Measurements from ENCODE around the gene GINS2. TPM values are rescaled to one million over a fixed set of nuclear protein-coding genes. Genes with fewer than 3 reads are reported as not detected.

GINS2 gene
- total and polyA plus RNA-seq, 4 experiments from 2014 or later, result 0.55 to 1.4 (median 1.2) TPM

- intact Hi-C loops (cut with micrococcal nuclease), result no loop called here
- Histone ChIP-seq H3K4me3 (ENCODE audit: low read length in 2 of 2) (no peak overlapping the region), H3K27me3 (ENCODE audit: insufficient read depth, low read length) (no peaks in the 10 kb centered on the region), H3K36me3 (ENCODE audit: insufficient read depth, low read length) (no peaks in the 10 kb centered on the region), H3K4me1 (ENCODE audit: insufficient read depth, low read length) (no peaks in the 10 kb centered on the region), H3K27ac (ENCODE audit: low read depth, low read length) (no peak overlapping the region), H3K9me3 (ENCODE audit: control insufficient read depth in 1 of 2, low read length in 2 of 2) (no peaks in the 10 kb centered on the region)
- Mint-ChIP-seq H3K36me3 (peaks cover 3 to 9% of the 10 kb centered on the region in 2 donors), H3K4me3 (no peak overlapping the region), H3K27ac (no peak overlapping the region), H3K9me3 (no peaks in the 10 kb centered on the region), H3K4me1 (peaks cover 0 to 13% (median 5%) of the 10 kb centered on the region in 4 donors), H3K27me3 (peaks cover 1 to 2% of the 10 kb centered on the region in 2 donors)
- ChIA-PET CTCF (ENCODE audit: partially characterized antibody) (interaction anchor here (0.7 to 1.7 kb wide), 3 partner anchors 11 to 75 kb away, joined by 3 to 4 read pairs (median 3); no protein-coding TSS in a partner anchor), POLR2A (ENCODE audit: partially characterized antibody) (interaction anchor here (0.7 kb wide), 1 partner anchor 25 kb away, joined by 3 read pairs; no protein-coding TSS in a partner anchor)
- DNase-seq, result no peak
Observed at GRCh38 chr16:85722128-85722893, 33.6 kb upstream of the GINS2 start.

- intact Hi-C loops (cut with micrococcal nuclease), result no loop called here
- DNase-seq, result peak in 1 of 5 donors; percentile 8
- no peak overlapping the region for H3K4me3 Mint-ChIP-seq
- Histone ChIP-seq H3K9me3 (ENCODE audit: control insufficient read depth in 1 of 2, low read length in 2 of 2) (no peaks in the 10 kb centered on the region), H3K4me1 (ENCODE audit: insufficient read depth, low read length) (peaks cover 5% of the 10 kb centered on the region), H3K27me3 (ENCODE audit: insufficient read depth, low read length) (no peaks in the 10 kb centered on the region), H3K4me3 (ENCODE audit: low read length in 2 of 2) (no peak overlapping the region), H3K36me3 (ENCODE audit: insufficient read depth, low read length) (no peaks in the 10 kb centered on the region), H3K27ac (ENCODE audit: low read depth, low read length) (no peak overlapping the region)
- H3K36me3 Mint-ChIP-seq, result no peaks in the 10 kb centered on the region
- ChIA-PET CTCF (ENCODE audit: partially characterized antibody) (interaction anchor here (1.0 kb wide), 1 partner anchor 30 kb away, joined by 3 read pairs; no protein-coding TSS in a partner anchor), POLR2A (ENCODE audit: partially characterized antibody) (no interaction called here)
- H3K27ac Mint-ChIP-seq, result no peak overlapping the region
- no peaks in the 10 kb centered on the region for H3K9me3 Mint-ChIP-seq
- peaks cover 2 to 14% (median 8%) of the 10 kb centered on the region in 4 donors for H3K4me1 Mint-ChIP-seq
- H3K27me3 Mint-ChIP-seq, result peaks cover 2 to 5% of the 10 kb centered on the region in 2 donors
Observed at GRCh38 chr16:85720302-85720637, 31.5 kb upstream of the GINS2 start.

- Mint-ChIP-seq H3K27me3 (peaks cover 2 to 5% of the 10 kb centered on the region in 2 donors), H3K4me3 (no peak overlapping the region), H3K4me1 (peaks cover 2 to 15% (median 8%) of the 10 kb centered on the region in 4 donors), H3K36me3 (no peaks in the 10 kb centered on the region), H3K27ac (no peak overlapping the region), H3K9me3 (no peaks in the 10 kb centered on the region)
- Histone ChIP-seq H3K4me1 (ENCODE audit: insufficient read depth, low read length) (peaks cover 6% of the 10 kb centered on the region), H3K9me3 (ENCODE audit: control insufficient read depth in 1 of 2, low read length in 2 of 2) (no peaks in the 10 kb centered on the region), H3K4me3 (ENCODE audit: low read length in 2 of 2) (no peak overlapping the region), H3K36me3 (ENCODE audit: insufficient read depth, low read length) (no peaks in the 10 kb centered on the region), H3K27me3 (ENCODE audit: insufficient read depth, low read length) (no peaks in the 10 kb centered on the region), H3K27ac (ENCODE audit: low read depth, low read length) (no peak overlapping the region)
- intact Hi-C loops (cut with micrococcal nuclease), result loop anchor here (2.0 kb wide), 1 partner anchor 349 kb away; no protein-coding TSS in a partner anchor
- ChIA-PET CTCF (ENCODE audit: partially characterized antibody) (interaction anchor here (1.0 to 1.9 kb wide), 4 partner anchors 14 to 34 kb away, joined by 3 to 6 read pairs (median 3); no protein-coding TSS in a partner anchor), POLR2A (ENCODE audit: partially characterized antibody) (no interaction called here)
- DNase-seq, result peak in 1 of 5 donors; percentile 1
Observed at GRCh38 chr16:85719605-85720301, 31.0 kb upstream of the GINS2 start.

GRCh38 chr16:85718682-85719081, 29.9 kb upstream of the GINS2 start:
- Histone ChIP-seq H3K4me1 (ENCODE audit: insufficient read depth, low read length) (peaks cover 6% of the 10 kb centered on the region), H3K9me3 (ENCODE audit: control insufficient read depth in 1 of 2, low read length in 2 of 2) (no peaks in the 10 kb centered on the region), H3K27ac (ENCODE audit: low read depth, low read length) (no peak overlapping the region), H3K4me3 (ENCODE audit: low read length in 2 of 2) (no peak overlapping the region), H3K36me3 (ENCODE audit: insufficient read depth, low read length) (no peaks in the 10 kb centered on the region), H3K27me3 (ENCODE audit: insufficient read depth, low read length) (no peaks in the 10 kb centered on the region)
- no peaks in the 10 kb centered on the region for H3K9me3 Mint-ChIP-seq
- H3K36me3 Mint-ChIP-seq, result no peaks in the 10 kb centered on the region
- ChIA-PET POLR2A (ENCODE audit: partially characterized antibody) (no interaction called here), CTCF (ENCODE audit: partially characterized antibody) (interaction anchor here (0.9 to 1.9 kb wide), 5 partner anchors 13 to 60 kb away, joined by 3 to 6 read pairs (median 3); no protein-coding TSS in a partner anchor)
- no peak overlapping the region for H3K27ac Mint-ChIP-seq
- intact Hi-C loops (cut with micrococcal nuclease), result loop anchor here (1.0 to 2.0 kb wide), 2 partner anchors 43 to 348 kb away; no protein-coding TSS in a partner anchor
- H3K4me1 Mint-ChIP-seq, result peaks cover 2 to 15% (median 8%) of the 10 kb centered on the region in 4 donors
- no peak overlapping the region for H3K4me3 Mint-ChIP-seq
- H3K27me3 Mint-ChIP-seq, result peaks cover 2 to 5% of the 10 kb centered on the region in 2 donors
- DNase-seq, result no peak

- Histone ChIP-seq H3K36me3 (ENCODE audit: insufficient read depth, low read length) (no peaks in the 10 kb centered on the region), H3K4me1 (ENCODE audit: insufficient read depth, low read length) (peaks cover 6% of the 10 kb centered on the region), H3K27me3 (ENCODE audit: insufficient read depth, low read length) (no peaks in the 10 kb centered on the region), H3K4me3 (ENCODE audit: low read length in 2 of 2) (no peak overlapping the region), H3K27ac (ENCODE audit: low read depth, low read length) (no peak overlapping the region), H3K9me3 (ENCODE audit: control insufficient read depth in 1 of 2, low read length in 2 of 2) (no peaks in the 10 kb centered on the region)
- POLR2A ChIA-PET (ENCODE audit: partially characterized antibody), result interaction anchor here (1.1 kb wide), 1 partner anchor 17 kb away, joined by 3 read pairs; no protein-coding TSS in a partner anchor
- H3K9me3 Mint-ChIP-seq, result peaks cover 0 to under 1% (median 0%) of the 10 kb centered on the region in 8 donors
- H3K4me1 Mint-ChIP-seq, result peaks cover 2 to 15% (median 8%) of the 10 kb centered on the region in 4 donors
- no peak for DNase-seq
- H3K27ac Mint-ChIP-seq, result no peak overlapping the region
- H3K4me3 Mint-ChIP-seq, result no peak overlapping the region
- intact Hi-C loops (cut with micrococcal nuclease), result loop anchor here (1.0 to 2.0 kb wide), 2 partner anchors 43 to 347 kb away; no protein-coding TSS in a partner anchor
- peaks cover 2 to 5% of the 10 kb centered on the region in 2 donors for H3K27me3 Mint-ChIP-seq
- CTCF ChIA-PET (ENCODE audit: partially characterized antibody), result interaction anchor here (0.9 to 2.8 kb wide), 5 partner anchors 14 to 59 kb away, joined by 3 to 22 read pairs (median 5); no protein-coding TSS in a partner anchor
- no peaks in the 10 kb centered on the region for H3K36me3 Mint-ChIP-seq
Observed at GRCh38 chr16:85718153-85718477, 29.4 kb upstream of the GINS2 start.

- H3K4me1 Mint-ChIP-seq, result peaks cover 2 to 15% (median 8%) of the 10 kb centered on the region in 4 donors
- no peak overlapping the region for H3K4me3 ChIP-seq (ENCODE audit: low read length in 2 of 2)
- no peak overlapping the region for H3K27ac ChIP-seq (ENCODE audit: low read depth, low read length)
- intact Hi-C loops (cut with micrococcal nuclease), result loop anchor here (1.0 to 2.0 kb wide), 4 partner anchors 42 to 347 kb away; no protein-coding TSS in a partner anchor
- no peaks in the 10 kb centered on the region for H3K27me3 ChIP-seq (ENCODE audit: insufficient read depth, low read length)
- H3K27me3 Mint-ChIP-seq, result peaks cover 2 to 5% of the 10 kb centered on the region in 2 donors
- H3K9me3 ChIP-seq (ENCODE audit: control insufficient read depth in 1 of 2, low read length in 2 of 2), result no peaks in the 10 kb centered on the region
- peak; percentile 41 to 51 (median 47) for DNase-seq
- no peaks in the 10 kb centered on the region for H3K36me3 ChIP-seq (ENCODE audit: insufficient read depth, low read length)
- peaks cover 0 to 5% of the 10 kb centered on the region in 2 donors for H3K36me3 Mint-ChIP-seq
- H3K4me1 ChIP-seq (ENCODE audit: insufficient read depth, low read length), result peaks cover 6% of the 10 kb centered on the region
- CTCF ChIA-PET (ENCODE audit: partially characterized antibody), result interaction anchor here (1.0 to 2.8 kb wide), 10 partner anchors 14 to 101 kb away, joined by 3 to 22 read pairs (median 3); no protein-coding TSS in a partner anchor
- H3K9me3 Mint-ChIP-seq, result peaks cover 0 to 4% (median 0%) of the 10 kb centered on the region in 8 donors
- no peak overlapping the region for H3K4me3 Mint-ChIP-seq
- POLR2A ChIA-PET (ENCODE audit: partially characterized antibody), result interaction anchor here (1.1 to 1.2 kb wide), 2 partner anchors 13 to 17 kb away, joined by 3 read pairs; no protein-coding TSS in a partner anchor
- no peak overlapping the region for H3K27ac Mint-ChIP-seq
Observed at GRCh38 chr16:85717393-85718152, 28.8 kb upstream of the GINS2 start.

All from CD4-positive, alpha-beta memory T cell (primary cell).